ENCODE results near the gene BMP7.

The BMP7 gene

DNA sequence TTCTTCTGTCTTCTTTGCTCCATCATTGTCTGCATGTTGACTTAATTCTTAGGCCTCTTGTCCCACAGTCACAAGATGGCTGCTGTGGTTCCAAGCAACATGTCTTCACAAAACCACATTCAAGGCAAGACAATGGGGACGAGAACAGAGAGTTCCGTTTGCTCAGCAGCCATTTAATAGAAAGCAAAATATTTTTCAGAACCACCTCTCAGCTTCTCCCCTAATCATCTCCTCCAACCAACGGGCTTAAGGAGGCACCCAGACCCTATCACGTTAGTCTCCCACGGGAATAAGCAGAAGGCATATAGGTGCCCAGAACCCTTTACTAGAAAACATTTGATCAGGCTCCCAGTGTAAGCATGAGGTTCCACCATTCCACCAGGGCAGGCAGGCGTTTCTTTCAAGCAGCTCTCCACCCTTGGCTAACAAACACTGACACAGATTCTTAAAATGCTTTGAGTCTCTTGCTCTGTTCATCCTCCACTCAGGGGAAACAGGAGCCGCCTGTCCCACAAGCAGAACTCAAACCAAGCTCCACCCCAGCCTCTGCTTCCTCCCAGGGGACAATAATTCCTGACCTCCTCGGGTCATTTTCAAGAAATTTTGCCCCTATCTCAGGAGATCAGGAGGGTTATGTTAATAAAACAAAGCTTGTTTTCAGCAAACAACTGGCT, 19.0 kb downstream of the BMP7 start:
- TF ChIP-seq, protein P1, sequence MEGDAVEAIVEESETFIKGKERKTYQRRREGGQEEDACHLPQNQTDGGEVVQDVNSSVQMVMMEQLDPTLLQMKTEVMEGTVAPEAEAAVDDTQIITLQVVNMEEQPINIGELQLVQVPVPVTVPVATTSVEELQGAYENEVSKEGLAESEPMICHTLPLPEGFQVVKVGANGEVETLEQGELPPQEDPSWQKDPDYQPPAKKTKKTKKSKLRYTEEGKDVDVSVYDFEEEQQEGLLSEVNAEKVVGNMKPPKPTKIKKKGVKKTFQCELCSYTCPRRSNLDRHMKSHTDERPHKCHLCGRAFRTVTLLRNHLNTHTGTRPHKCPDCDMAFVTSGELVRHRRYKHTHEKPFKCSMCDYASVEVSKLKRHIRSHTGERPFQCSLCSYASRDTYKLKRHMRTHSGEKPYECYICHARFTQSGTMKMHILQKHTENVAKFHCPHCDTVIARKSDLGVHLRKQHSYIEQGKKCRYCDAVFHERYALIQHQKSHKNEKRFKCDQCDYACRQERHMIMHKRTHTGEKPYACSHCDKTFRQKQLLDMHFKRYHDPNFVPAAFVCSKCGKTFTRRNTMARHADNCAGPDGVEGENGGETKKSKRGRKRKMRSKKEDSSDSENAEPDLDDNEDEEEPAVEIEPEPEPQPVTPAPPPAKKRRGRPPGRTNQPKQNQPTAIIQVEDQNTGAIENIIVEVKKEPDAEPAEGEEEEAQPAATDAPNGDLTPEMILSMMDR (conservative IDR thresholded peaks at IDR 0.05; ENCODE audit: control insufficient read depth, insufficient read depth, low read depth, low read length) = no peak
- H3K4me3 ChIP-seq (ENCODE audit: control insufficient read depth, low read depth, low read length) = no peak overlapping the region
- DNase-seq (ENCODE audit: low read depth) = no peak

DNA sequence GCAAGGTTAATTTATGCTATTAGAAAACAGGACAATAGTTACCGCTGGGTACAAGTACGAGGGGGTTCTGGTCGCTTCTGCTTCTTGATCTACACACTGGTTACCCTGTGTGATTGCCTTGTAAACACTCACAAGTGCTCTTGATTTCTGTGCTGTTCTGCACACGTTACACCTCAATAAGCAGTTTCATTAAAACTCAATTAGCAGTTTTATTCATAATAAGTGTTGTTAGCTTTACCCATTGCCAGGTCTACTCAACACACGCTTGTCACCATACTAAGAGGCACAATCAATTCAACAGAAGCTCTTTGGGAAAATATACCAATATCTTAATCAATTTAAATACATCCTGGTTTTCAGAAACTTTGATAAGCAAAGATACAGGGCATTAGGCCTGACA, 20.4 kb downstream of the BMP7 start:
- TF ChIP-seq, protein P1 (conservative IDR thresholded peaks at IDR 0.05; ENCODE audit: control insufficient read depth, insufficient read depth, low read depth, low read length) = no peak
- no peak overlapping the region for H3K4me3 ChIP-seq (ENCODE audit: control insufficient read depth, low read depth, low read length)
- no peak for DNase-seq (ENCODE audit: low read depth)

DNA sequence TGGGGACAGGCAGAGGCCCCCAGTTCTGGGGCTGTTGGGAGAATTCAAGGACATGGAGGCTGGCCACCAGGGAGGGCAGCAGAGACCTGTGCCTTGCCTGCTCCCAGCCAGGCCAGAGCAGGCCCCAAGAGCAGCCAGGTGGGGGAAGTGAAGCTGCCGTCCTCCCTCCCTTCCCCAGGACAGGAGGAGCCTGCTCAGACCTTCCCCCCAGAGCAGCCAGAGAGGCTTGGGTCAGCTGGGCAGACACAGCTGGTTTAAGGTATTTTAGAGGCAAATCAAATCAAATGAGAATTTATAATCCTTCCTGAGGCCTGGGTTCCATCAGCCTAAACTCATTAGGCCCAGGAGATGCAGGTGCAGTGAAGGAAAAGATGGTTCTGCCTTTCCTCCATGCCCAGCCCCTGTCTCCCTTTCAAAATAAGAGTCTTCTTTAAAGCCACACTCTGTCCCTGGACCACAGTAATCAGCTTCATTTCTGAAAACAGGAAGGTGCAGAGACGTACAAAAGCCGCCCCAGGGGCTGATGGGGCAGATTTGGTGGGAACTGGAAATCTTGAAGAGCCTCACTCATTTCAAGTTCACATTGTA, 21.7 kb downstream of the BMP7 start:
- TF ChIP-seq, protein P1 (conservative IDR thresholded peaks at IDR 0.05; ENCODE audit: control insufficient read depth, insufficient read depth, low read depth, low read length) = no peak
- H3K4me3 ChIP-seq (ENCODE audit: control insufficient read depth, low read depth, low read length) = no peak overlapping the region
- DNase-seq (ENCODE audit: low read depth) = no peak

DNA sequence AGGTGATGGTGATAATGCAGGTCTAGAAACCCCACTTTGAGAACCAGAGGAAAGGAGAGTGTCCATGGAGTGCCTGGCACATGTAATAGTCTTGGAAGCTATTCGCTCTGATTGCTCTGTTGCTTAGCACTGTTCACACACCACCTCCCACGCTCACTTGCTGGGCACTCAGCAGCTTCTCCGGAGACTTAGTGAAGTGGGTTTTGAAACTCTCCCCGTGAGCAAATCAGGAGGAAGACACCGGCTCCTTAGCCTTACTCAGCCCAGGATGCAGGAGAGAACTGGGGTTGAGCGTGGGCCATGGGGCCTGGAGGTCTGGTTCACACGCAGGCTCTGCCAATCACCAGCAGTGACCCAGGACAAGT, 22.2 kb downstream of the BMP7 start:
- TF ChIP-seq, protein P1 (conservative IDR thresholded peaks at IDR 0.05; ENCODE audit: control insufficient read depth, insufficient read depth, low read depth, low read length) = no peak
- no peak overlapping the region for H3K4me3 ChIP-seq (ENCODE audit: control insufficient read depth, low read depth, low read length)
- no peak for DNase-seq (ENCODE audit: low read depth)

DNA sequence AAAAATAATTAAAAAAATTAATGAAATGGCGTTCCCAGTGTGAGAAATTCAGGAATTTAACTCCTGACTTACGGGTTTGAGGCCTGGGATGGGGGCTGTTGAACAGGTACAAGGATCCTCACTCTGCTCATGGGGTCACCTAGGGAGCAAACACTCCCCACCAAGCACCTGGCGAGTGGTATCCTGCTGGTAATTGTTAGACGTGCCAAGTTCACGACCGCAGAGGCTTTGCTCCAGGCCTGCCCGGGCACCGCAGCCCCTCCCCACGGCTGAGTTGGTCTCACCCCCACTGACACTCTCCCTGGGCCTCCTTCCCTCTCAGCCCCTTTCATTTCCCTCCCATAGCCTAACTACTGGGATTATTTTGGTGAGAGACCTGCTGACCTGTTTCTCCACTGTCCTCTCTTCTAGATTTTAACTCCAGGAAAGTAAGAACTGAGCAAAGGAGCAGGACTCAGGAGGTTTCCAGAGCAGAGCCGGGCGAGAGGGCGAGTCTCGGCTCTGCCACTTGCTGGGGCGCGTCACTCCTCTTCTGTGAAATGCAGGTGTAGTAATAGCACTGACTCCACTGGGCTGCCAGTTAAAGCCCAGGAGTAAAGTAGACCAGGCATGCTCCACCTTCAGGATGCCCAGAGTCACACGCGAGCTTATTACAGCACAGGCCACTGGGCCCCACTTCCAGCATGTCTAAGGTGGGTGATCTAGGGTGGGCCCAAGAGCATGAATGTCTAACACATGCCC, 22.8 kb downstream of the BMP7 start:
- DNase-seq (ENCODE audit: low read depth) = no peak
- TF ChIP-seq, protein P1 (conservative IDR thresholded peaks at IDR 0.05; ENCODE audit: control insufficient read depth, insufficient read depth, low read depth, low read length) = no peak
- no peak overlapping the region for H3K4me3 ChIP-seq (ENCODE audit: control insufficient read depth, low read depth, low read length)

DNA sequence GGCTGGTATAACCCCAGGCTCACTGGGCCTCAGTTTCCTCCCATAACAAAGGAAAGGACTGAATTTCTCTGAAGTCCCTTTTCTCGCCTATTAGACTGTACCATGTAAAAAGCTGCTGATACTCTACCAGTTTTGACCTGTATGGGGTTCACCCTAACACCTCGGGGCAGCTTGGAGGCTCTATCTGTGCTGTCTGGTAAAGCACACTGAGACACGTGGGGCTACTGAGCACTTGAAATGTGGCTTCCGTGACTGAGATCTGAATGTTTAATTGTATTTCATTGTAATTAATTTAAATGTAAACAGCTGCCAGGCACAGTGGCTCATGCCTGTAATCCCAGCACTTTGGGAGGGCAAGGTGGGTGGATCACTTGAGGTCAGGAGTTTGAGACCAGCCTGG, 24.0 kb downstream of the BMP7 start:
- DNase-seq (ENCODE audit: low read depth) = no peak
- H3K4me3 ChIP-seq (ENCODE audit: control insufficient read depth, low read depth, low read length) = no peak overlapping the region
- TF ChIP-seq, protein P1 (conservative IDR thresholded peaks at IDR 0.05; ENCODE audit: control insufficient read depth, insufficient read depth, low read depth, low read length) = no peak
